Left ventricle myocardium superior (tissue), 1 donor: ENCODE measurements around the gene DBT. TPM values are rescaled to one million over a fixed set of nuclear protein-coding genes. Genes with fewer than 3 reads are reported as not detected.
A peak's percentile ranks its signal among the peaks of the same experiment; 100 is the strongest.
"Not testable (repeated sequence)": the region's sequence is repeated elsewhere in the genome, so short reads cannot be mapped to it uniquely, and the experiment has no call there.

ENCODE experiments used
- ATAC-seq: fragments of 200-7000 bp; cut with Tn5 transposase; one replicate; pipeline ENCODE4 v1.9.1; 2020; ENCODE audit warnings: mild to moderate bottlenecking, moderate library complexity
- DNase-seq: peaks from one replicate; pipeline ENCODE4 v3.0.0-alpha.2; 2020
- intact Hi-C: fragments of 100-400 bp; cut with micrococcal nuclease; formaldehyde crosslinking; loops from one replicate; pipeline ENCODE4 v1.11.0; 2022
- total RNA-seq: library from RNA; stranded (reverse); fragmentation: NEBNext Ultra II Directional; extraction: Animal tissue kit (Norgen Biotek cat#: 25700); gene quantifications from one replicate; pipeline ENCODE4 v1.2.1, GENCODE V29; 2021
- donor health status: DM: no; HTN: yes; CAD: no; lungs with severe emphysema.

Gene DBT
- total RNA-seq, 1 donor from 2014 or later: 36.2 TPM

DNA sequence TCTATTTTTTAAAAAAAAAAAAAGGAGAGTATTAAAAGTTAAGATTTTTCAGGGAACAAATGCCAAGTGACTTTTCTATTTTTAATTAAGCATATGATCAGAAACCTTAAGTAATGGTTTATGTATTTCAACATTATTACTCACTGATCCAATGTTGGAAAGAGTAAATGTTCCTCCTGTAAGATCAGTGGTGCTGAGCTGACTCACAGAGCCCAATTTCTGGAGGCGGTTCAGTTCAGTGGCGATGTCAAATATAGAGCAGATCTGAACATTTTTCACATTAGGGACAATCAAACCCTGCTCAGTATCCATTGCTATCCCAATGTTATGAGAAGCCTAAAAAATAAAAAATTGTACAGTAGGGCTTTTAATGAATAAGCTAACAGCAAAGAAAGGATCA lies 43.3 kb downstream of the DBT start:
- no peak for DNase-seq
- ATAC-seq: no peak
- intact Hi-C loops: no loop called here

DNA sequence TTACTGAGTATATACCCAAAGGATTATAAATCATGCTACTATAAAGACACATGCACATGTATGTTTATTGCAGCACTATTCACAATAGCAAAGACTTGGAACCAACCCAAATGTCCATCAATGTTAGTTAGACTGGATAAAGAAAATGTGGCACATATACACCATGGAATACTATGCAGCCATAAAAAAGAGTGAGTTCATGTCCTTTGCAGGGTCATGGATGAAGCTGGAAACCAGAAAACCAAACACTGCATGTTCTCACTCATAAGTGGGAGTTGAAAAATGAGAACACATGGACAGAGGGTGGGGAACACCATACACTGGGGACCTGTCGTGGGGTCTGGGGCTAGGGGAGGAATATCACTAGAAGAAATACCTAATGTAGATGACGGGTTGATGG lies 44.0 kb downstream of the DBT start:
- intact Hi-C loops: not testable (repeated sequence)

DNA sequence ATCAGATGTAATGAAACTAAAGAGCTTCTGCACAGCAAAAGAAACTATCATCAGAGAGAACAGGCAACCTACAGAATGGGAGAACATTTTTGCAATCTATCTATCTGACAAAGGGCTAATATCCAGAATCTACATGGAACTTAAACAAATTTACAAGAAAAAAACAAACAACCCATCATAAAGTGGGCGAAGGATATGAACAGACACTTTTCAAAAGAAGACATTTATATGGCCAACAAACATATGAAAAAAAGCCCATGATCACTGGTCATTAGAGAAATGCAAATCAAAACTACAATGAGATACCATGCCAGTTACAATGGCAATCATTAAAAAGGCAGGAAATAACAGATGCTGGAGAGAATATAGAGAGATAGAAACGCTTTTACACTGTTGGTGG lies 44.5 kb downstream of the DBT start:
- DNase-seq, ATAC-seq, intact Hi-C loops: not testable (repeated sequence)

More for the DNA sequence above, 44.0 kb downstream of the DBT start:
- DNase-seq, ATAC-seq: not testable (repeated sequence)

DNA sequence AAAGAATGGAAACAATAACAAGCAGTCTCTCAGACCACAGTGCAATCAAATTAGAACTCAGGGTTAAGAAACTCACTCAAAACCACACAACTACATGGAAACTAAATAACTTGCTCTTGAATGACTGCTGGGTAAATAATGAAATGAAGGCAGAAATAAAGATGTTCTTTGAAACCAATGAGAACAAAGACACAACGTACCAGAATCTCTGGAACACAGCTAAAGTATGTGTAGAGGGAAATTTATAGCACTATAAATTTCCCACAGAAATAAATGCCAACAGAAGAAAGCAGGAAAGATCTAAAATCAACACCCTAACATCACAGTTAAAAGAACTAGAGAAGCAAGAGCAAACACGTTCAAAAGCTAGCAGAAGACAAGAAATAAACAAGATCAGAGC lies 46.9 kb downstream of the DBT start:
- intact Hi-C loops, ATAC-seq, DNase-seq: not testable (repeated sequence)

DNA sequence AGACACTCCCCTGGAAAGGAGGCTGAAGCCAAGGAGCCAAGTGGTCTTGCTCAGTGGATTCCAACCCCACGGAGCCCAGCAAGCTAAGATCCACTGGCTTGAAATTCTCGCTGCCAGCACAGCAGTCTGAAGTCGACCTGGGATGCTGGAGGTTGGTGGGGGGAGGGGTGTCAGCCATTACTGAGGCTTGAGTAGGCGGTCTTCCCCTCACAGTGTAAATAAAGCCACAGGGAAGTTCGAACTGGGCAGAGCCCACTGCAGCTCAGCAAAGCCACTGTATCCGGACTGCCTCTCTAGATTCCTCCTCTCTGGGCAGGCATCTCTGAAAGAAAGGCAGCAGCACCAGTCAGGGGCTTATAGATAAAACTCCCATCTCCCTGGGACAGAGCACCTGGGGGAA lies 49.6 kb downstream of the DBT start:
- intact Hi-C loops, DNase-seq: not testable (repeated sequence)

DNA sequence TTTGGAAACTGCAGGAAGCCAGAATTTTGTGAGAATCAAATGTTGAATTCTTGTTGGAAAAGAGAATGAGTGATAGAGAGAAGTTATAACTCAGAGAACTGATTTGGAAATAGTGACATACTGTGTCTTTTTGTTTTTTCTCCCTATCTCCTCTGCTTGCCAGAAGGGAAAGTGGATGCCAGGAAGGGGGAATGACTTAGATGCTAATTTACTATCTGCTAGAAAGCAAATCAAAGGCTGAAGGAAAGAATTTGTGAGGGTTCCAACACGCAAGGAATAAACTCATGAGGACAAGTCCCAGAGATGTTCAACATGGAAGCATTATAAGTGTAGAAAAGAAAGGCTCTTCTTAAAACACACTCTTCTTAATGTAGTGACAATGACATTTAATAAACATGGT lies 51.0 kb downstream of the DBT start:
- intact Hi-C loops: no loop called here
- no peak for DNase-seq

More for the DNA sequence above, 49.6 kb downstream of the DBT start:
- not testable (repeated sequence) for ATAC-seq

DNA sequence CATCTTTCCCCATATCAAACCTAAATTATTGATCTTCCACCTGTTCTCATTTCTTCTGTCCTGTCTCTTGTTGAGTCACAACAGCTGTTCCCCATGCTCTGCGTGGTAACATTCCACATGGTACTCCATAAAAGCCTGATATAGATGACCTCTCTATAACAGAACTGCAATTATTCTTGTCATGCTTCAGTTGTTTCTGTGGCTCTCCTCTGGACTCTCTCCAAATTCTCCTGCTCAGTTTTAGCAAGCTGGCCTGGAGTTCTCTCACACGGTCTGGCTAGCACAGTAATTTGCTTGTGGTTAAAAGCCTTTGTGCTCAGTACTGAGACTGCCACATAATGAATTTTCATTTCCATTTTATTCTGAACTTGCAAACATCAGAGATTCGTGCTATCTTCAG lies 61.0 kb downstream of the DBT start:
- ATAC-seq (peak; percentile 92), DNase-seq (no peak)
- intact Hi-C loops: no loop called here

More for the DNA sequence above, 51.0 kb downstream of the DBT start:
- no peak for ATAC-seq

DNA sequence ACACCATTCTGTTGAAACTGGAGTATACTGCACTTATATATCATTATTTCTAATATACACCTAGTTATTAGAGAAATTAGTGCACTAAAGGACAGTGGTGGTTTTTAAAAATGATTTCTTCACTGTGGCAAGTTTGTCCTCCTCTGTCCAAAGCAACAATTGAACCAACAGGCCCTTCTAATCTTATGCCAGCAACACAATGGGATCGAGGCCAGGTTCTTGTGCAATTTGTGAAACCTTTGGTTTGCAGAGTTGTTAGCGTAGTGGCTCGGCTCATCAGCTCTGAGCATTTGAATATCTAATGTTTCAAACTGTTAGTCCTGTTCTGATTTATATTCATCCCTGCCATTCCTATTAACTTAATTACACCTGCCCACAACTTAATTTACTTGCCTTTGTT lies 61.7 kb downstream of the DBT start:
- intact Hi-C loops: no loop called here
- ATAC-seq: peak; percentile 89

DNA sequence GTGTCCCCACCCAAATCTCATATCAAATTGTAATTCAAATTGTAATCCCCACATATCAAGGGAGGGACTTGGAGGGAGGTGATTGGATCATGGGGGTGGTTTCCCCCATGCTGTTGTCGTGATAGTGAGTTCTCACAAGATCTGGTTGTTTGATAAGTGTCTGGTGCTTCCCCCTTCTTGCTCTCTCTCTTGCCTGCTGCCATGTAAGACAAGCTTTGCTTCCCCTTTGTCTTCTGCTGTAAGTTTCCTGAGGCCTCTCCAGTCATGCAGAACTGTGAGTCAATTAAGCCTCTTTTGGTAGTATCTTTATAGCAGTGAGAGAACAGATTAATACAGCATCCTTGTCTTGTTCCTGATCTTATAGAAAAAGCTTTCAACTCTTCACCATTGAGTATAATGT lies 65.1 kb downstream of the DBT start:
- no peak for ATAC-seq
- intact Hi-C loops: no loop called here
- no peak for DNase-seq

More for the DNA sequence above, 61.7 kb downstream of the DBT start:
- DNase-seq: peak; percentile 43

DNA sequence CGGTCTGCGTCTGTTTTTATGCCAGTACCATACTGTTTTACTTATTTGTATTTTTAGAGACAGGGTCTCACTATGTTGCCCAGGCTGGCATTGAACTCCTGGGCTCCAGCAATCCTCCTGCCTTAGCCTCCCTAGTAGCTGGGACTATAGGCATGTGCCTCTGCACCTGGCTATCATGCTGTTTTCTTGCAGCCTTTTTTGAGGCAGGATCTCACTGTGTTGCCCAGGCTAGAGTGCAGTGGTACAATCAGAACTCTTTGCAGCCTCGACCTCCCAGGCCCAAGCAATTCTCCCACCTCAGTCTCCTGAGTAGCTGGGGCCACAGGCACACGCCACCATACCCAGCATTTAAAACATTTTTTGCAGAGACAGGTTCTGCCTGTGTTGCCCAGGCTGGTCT lies 66.3 kb downstream of the DBT start:
- no peak for ATAC-seq
- intact Hi-C loops: no loop called here

DNA sequence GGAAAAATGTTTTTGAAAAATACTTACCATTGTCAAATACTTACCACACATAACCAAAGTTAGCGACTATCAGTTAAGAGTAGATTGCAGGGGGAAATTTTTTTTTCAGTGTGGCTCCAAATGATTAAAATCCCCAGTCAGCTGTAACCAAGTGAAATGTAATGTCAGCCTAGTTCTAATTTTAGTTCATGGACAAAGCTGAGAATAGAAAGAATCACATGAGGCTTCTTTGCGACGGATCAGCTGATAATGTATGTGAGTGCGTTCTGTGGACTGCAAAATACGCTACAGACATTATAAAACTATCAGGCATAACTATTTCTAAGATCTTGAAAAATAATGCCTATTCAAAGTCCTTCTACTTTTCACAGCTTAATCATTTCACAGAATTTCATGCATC lies 71.5 kb downstream of the DBT start, which contains the start of gene LRRC39:
LRRC39 (minus strand) TSS at position 166 of the 400 bp plus-strand sequence. CDS start 9,740 bp downstream, outside the sequence.
- intact Hi-C loops: no loop called here
- DNase-seq (no peak), ATAC-seq (peak; percentile 88)

More for the DNA sequence above, 66.3 kb downstream of the DBT start:
- DNase-seq: no peak

DNA sequence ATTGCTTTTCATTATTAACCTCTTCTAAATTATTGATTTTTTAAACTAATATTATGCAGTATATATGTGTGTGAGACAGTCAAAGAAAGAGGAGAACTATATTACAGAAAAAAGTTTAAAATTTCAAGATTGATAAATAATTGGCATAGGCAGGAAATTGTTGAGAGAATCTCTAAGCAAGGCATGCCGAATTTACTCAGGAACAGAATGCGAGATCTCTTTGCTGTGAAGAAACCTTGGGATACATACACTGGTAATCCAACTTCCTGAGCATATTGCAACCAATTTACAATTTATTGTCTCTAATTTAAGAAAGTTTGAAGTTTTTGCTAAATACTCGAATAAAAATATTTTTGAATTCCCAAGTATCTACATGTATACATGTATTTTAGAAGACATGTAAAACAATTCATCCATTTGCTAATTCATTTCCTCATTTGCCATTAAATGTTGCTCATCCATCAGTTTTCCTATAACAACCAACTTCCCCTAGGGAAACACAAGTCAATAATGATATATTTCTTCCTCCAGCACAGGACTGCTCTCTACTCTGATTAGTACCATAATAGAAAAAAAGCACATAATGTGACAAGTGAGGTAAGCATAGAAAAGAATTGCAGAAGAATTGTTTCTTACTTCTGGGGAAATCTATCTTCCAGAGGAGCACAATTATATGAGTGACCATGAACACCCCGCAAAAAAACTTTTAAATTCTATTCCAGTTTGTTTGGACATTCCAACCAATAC lies 72.2 kb downstream of the DBT start:
- intact Hi-C loops: no loop called here
- DNase-seq (no peak), ATAC-seq (peak; percentile 51)

DNA sequence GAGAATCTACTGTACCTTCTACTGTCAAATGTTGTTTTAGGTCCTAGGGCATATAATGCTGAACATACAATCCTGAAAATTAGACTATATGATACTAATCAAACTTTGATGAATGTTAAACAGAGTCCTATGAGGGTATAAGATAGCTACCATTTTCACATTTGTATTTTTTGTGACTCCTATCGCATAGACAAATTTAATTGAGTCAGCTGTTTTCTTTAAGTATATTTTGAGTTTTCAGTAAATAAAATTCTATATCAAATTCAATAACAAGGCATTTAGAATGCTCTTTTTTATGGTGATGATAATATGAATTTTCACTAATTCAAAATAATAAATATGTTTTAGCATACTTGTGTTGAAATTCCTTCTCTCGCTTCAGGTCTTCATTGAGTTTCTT lies 81.6 kb downstream of the DBT start:
- intact Hi-C loops: no loop called here
- DNase-seq (no peak), ATAC-seq (no peak)

DNA sequence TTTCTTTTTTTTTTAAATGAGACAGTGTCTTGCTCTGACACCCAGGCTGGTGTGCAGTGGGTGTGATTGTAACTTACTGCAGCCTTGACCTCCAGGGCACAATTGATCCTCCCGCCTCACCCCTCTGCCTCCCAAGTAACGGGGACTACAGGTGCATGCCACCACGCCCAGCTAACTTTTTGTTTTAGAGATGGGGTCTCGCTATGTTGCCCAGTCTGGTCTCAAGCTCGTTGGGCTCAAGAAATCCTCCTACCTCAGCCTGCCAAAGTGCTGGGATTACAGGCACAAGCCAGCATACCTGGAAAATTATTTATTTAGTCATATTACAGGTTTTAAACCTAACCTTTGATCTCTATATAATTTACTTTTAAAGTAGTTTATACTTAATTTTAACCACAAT lies 84.9 kb downstream of the DBT start:
- ATAC-seq: no peak
- DNase-seq: no peak
- intact Hi-C loops: loop anchor here (1.0 kb wide), 1 partner anchor 27 kb away; no protein-coding TSS in a partner anchor

DNA sequence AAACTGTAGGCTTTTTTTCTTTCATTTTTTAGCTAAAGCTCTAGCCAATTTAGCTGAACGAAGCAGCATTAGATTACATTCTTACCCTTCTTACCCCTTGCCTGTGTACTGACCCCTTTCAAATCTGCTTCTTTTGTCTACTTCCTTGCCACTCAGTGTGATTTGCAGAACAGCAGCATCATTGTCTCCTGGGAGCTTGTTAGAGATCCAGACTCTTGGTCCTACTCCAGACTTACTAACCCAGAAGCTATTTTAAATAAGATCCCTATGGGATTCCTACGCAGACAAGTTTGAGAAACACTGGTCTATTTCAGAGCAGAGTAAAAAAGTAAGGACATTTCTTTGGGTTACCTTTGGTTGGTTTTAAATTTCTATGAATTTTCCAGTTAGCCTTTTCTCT lies 85.4 kb downstream of the DBT start:
- ATAC-seq: peak; percentile 66
- no peak for DNase-seq
- intact Hi-C loops: no loop called here

DNA sequence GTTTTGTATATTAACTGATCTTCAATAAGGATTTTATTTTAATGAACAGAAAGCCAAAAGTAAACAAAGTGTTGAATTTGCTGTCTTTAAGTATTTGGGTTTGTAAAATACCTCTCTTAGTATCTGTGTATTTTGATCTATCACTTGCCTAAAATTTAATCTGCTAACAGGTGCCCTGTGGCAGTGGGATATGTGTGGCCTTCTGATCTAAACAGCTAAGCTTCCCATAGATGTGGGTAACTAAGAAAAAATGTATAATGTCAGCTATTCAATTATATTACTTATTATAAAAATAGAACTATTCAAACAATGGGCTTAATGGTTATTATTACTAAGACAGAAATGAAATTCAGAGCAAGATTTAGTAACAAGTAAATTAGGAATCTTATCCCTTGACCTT lies 86.8 kb downstream of the DBT start:
- intact Hi-C loops: no loop called here
- no peak for DNase-seq
- ATAC-seq: no peak

DNA sequence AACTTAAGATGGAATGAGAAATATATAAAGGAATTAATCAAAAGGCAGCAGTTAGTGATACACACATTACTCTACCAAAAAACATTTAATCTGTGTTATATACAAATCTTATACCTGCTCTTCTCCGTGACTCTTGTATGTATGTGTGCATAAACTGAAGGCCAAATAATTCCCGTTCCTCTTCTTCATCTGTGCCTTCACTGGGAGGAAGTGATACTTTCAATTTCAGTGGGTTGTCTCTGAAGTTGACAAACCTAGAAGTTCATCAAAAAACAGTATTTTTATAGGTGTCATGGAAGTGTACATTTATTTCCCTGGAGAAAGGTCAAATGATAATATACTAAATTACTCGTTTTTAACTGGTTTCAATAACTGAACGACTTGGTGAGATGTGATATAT lies 97.4 kb downstream of the DBT start:
- DNase-seq (no peak), ATAC-seq (no peak)
- intact Hi-C loops: no loop called here

DNA sequence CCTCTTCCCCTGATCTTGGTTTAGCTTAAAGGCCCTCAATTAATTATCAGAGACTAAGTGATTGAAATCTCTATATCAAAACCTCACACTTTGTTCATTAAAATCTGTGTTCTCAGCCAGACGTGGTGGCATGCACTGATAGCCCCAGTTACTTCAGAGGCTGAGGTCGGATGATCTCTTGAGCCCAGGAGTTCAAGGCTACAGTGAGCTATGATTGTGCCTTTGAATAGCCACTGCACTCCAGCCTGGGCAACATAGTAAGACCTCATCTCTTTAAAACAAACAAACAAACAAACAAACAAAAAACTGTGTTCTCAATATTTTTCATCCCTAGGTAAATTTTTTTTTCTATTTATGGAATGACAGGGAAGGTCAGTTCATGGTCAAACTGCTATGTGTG lies 98.0 kb downstream of the DBT start:
- intact Hi-C loops: no loop called here
- no peak for DNase-seq
- ATAC-seq: no peak

DNA sequence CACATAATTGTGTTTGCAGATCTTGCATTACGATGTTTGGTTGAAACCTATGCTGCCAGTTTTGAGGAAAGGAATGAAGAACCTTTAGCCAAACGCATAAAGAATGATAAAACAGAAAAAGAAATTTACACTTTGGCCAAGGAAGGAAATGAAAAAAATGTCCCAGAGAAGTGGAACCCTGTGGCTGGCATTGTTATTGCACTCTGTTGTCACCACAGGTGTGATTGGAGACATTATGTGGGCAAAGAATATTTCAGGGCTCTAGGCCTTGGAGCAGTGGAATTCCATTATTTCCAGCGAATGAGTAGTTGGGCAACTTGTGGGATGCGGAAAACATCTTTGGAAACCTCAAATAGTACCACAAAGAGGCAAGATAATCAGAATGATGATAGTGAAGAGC lies 101.8 kb downstream of the DBT start:
- intact Hi-C loops: loop anchor here (10.0 kb wide), 1 partner anchor 263 kb away; no protein-coding TSS in a partner anchor
- DNase-seq (no peak), ATAC-seq (no peak)

DNA sequence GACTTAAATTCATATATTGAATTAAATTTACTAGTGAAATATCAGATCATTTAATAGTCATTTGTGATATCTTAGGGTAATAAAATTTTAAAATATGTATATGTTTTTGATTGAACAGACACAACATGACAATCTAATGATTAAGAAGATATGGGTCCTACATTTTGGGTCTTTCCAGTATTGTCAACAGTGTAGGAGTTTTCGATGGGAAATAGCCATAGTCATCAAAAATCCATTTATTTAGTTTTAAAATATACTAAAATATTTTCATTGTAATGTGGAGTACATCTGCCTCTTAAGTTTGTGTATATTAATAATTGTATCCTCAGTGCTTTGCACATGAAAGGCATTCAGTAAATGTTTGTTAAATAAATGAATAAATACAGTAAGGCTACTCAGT lies 102.7 kb downstream of the DBT start:
- DNase-seq (no peak), ATAC-seq (no peak)
- intact Hi-C loops: loop anchor here (10.0 kb wide), 1 partner anchor 262 kb away; no protein-coding TSS in a partner anchor

DNA sequence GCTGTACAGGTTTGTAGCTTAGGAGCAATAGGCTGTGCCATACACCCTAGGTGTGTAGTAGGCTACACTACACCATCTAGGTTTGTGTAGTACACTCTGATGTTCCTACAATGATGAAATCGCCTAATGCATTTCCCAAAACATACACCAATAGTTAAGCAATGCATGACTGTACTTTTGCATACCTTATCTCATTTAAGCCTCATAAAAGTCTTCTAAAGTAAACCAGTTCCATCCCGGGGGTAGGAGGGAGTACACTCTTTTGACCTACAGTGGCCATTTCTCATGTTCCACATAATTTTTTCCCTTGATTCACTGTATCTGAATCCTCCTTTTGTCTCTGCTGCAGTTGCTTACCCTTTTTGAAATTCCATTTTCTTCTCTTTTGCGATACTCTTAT lies 104.5 kb downstream of the DBT start:
- intact Hi-C loops: loop anchor here (10.0 kb wide), 1 partner anchor 260 kb away; no protein-coding TSS in a partner anchor
- no peak for ATAC-seq

More for the DNA sequence above, 104.5 kb downstream of the DBT start:
- DNase-seq: no peak
